ENCODE data around the gene CEACAM18.
"Not testable (repeated sequence)": the region's sequence is repeated elsewhere in the genome, so short reads cannot be mapped to it uniquely, and the experiment has no call there.

Gene CEACAM18

DNA sequence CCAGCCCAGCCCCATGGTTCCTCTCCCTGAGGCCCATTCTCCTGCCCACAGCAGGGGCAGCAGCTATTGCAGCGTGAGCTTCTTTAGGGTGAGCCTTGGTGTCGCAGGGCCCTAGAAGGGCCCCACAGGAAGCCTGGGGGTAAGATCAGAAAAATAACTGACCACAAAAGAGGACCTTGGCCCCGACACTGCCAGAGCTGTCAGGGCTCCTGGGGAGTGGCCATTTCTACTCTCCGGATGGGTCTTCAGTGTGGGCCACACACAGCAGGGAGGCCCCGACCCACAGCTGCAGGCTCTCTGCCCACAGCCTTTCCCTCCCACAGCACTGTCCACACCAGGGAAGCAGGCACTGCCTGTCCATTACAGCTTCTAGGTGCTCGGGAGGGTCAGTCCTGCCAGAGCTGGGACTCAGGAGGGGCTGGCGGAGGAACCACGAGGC, 16.6 kb upstream of the CEACAM18 start:
- no peak for DNase-seq (ENCODE audit: low read depth)

DNA sequence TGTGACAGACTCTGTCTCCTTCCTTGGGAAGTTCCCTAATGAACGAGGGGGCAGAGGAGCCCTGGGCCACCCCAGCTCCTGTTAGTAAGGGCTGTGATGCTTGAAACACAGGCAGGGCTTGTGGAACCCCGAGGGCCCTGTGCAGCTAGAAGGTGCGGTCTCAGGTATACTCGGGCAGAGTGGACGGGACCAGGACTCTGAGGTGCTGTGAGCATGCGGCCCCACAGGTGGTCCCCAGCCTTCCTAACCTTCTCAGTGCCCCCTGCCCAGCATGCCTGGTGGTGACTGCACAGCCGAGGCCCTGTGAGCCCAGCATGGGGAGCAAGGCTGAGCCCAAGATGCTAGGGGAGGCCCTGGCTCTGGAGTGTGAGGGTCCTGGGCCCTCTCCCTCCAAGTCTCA, 16.1 kb upstream of the CEACAM18 start:
- DNase-seq (ENCODE audit: low read depth), result no peak

DNA sequence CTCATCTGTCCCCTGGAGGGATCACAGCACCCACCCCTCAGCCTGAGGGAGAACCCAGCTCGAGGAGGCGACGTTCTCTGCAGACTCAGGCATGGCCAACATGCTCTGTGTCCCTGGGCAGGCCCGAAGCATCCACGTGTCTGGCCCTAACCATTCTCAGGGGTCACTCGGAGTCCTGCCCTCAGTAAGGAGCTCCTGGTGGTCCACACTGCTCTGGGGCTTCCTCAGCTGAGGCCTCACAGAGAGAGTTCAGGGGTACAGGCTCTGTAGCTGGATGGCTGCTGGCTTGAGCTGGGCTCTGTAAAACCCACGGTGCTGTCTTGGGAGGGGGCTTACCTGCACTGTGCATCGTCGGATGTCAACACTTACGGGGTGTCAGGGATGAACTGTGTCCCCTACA, 15.7 kb upstream of the CEACAM18 start:
- no peak for DNase-seq (ENCODE audit: low read depth)

DNA sequence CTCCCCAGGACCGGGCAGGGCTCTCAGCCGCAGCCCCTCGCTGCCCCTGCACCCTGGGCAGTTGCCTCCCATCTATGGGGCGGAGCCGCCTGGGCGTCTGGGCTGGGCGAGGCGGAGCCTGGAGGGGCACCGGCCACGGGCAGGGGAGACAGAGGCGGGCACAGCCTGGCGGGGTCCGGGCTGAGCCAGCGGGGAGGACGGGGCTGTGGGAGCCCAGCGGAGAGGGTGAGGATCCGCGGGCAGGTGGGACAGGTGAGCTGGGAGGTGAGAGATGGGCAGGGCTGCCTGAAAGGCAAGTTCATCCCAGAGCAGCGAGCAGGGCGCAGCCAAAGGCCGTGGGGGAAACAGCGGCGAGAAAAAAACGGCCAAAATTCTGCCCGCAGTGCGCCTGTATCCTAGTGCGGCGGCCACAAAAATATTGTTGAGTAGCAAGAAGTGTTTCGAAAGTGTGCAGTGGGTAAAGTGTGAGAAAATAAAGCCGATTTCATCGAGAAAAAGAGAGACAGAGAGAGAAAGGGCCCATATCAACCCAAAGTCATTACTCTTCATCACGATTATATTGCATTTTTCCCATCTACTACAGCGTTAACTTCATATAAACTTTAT, 14.3 kb upstream of the CEACAM18 start:
- not testable (repeated sequence) for DNase-seq (ENCODE audit: low read depth)

DNA sequence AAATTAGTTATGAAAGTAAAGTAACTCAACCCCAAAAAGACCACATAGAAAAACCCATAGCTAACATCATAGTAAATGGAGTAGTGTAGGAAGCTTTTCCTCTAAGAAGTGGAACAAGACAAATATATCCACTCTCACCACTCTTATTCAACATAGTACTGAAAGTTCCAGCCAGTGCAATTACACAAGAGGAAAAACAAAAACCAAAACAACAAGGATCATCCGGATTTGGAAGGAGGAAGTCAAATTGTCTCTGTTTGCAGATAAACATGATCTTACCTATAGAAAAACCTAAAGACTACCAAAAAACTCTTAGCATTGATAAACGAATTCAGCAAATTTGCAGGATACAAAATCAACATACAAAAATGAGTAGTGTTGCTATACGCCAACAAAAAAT, 11.6 kb upstream of the CEACAM18 start:
- DNase-seq (ENCODE audit: low read depth), result no peak

DNA sequence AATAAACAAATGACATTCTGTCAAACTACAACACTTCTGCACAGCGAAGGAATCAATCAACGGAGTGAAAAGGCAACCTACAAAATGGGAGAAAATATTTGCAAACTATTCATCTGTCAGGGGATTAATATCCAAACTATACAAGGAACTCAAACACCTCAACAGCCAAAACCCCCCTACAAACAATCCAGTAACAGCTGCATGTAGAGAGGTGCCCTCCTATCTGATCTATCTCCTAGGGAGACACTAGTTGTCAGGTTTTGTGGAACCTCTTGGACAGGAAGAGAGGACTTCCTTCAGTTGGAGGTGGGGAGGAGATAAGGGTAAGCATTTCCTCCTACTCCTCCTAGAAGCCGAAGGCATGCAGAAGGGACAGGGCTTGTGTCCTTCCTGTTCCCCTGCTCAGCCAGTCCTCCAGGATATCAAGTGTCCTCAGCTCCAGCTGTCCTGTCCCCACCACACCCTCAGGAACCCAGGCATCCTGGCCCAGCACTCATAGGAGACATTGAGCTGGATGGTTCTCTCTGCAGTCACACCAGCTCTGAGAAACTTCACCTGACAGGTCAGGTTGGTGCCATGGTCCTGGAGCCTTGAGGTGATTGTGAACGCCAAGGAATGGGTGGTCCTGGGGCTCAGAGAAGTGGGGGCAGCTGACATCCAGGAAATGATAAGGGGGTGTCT, 10.3 kb upstream of the CEACAM18 start:
- DNase-seq (ENCODE audit: low read depth), result no peak

DNA sequence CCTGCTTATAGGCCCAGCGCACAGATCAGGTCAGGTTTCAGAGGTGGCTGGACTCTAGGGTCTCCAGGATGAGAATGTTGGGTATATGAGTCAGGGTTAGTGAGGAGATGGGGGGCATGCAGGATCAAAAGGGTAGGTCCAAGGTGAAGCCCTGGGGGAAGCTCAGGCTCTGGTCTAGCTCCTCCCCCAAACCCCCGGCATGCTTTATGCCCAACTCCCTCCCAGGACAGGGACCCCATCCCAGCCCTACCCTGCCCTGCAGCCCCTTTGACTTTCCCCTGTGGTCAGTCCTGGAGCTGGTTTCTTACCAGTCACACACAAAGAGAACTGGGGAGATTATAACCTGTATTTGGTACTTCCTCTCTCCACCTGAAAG, 9.8 kb upstream of the CEACAM18 start:
- no peak for DNase-seq (ENCODE audit: low read depth)

DNA sequence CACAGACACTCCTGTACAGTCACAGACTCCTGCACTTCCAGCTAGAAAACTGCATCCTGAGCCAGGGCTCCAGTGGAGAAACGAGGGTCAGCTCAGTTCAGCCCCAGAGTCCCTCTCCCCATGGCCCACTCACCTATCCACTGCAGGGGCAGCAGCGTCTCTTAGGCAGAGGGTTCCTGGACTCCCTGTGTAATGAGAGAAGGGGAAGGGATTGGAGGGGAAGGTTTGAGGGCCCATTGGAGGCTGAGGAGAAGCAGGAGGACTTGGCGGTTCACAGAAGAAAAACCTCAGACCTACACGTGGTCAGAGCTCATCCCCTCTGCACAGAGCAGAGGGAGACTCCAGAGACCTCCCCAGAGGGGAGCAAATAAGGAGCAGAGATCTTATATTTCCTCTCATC, 9.2 kb upstream of the CEACAM18 start:
- DNase-seq (ENCODE audit: low read depth), result no peak

DNA sequence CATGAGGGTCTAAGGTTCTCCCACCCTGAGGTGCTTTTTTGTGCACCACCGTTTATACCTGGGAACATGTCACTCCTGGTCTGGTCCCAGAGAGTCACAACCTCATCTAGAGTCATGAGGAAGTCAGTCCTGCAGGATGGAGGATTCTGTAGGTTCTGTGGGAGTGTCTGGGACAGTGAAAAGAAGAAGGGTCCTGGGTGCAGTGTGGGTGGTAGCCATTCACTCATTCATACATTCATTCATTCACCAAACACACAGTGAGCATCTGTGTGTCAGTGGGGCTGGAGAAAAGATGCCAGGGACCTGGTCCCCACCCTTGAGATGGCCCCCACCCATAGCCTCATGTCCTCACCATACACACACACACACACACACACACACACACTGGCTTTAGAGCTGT, 8.7 kb upstream of the CEACAM18 start:
- no peak for DNase-seq (ENCODE audit: low read depth)

DNA sequence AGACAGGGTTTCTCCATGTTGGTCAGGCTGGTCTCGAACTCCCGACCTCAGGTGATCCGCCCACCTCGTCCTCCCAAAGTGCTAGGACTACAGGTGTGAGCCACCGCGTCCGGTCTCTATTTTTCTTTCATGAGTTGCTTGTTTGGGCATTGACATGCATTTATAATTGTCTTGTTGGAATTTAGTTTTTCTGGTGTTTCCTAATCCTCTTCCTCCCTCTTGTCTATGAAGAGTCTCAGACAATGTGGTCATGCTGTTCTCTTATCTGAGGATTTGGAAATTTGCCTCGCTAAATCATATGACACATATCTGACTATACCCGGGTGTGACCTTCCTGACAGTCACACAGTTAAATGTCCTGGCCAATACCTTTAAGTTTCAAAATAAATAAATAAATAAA, 7.4 kb upstream of the CEACAM18 start:
- no peak for DNase-seq (ENCODE audit: low read depth)

DNA sequence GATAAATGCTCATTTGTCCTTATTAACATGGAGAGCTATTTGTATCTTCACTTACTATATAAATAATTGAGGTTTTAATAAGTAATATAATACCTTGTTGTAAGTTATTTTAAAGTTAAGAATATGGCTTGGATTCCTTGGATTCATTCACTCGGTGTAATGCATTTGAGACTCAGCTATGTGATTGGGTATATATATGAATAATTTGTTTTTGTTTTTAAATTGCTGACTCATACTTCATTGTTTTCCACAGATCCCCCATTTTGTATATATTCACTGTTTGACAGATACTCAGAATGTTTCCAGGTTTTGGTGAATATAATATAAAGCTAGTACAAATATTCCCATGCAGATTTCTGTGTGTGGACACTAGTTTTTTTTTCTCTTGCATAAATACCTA, 6.8 kb upstream of the CEACAM18 start:
- no peak for DNase-seq (ENCODE audit: low read depth)

DNA sequence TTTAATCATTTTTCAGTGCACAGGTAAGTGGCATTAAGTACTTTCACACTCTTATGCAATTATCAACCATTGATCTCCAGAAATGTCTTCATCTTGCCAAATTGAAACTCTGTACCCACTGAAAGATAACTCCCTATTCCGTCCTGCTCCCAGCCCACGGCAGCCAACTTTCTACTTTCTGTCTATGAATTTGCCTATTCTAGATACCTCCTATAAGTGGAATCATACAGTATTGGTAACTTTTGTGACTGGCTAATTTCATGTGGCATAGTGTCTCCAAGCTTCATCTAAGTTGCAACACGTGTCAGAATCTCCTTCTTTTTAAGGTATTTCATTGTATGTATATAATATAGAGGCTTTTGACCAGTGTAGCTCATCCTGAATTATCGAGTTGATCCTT, 5.7 kb upstream of the CEACAM18 start:
- DNase-seq (ENCODE audit: low read depth), result no peak

DNA sequence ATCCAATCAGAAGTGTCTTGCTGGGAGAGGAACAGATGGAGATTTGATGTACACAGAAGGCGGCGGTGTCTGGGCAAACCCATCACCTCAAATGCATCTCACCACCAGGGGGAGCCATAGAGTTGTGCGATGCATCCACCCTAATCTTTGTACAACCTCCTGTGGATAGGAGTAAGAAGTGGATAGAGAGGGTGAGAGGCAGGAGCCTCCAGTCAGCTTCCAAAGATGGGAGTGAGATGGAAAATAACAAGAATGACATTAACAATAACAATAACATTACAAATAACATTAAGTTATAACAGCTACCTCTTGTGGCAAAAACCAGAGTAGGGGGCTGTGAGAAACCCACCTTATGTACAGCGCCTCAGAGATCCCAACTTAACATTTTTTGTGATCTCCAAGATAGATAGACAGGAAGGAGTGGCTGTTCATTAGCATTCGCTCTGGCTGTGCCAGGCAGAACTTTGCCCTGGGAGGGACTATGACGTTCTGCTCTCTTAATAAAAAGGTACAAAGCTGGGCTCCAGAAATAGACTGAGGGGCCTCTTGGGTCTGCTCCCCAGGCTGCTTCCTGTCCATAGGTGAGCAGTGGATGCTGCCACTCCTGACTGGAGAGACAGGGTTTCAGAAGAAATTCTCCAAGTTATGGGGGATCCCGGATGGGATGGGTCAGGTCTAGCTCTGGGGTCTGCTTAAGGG, 5.2 kb upstream of the CEACAM18 start:
- DNase-seq (ENCODE audit: low read depth), result peak; percentile 57

DNA sequence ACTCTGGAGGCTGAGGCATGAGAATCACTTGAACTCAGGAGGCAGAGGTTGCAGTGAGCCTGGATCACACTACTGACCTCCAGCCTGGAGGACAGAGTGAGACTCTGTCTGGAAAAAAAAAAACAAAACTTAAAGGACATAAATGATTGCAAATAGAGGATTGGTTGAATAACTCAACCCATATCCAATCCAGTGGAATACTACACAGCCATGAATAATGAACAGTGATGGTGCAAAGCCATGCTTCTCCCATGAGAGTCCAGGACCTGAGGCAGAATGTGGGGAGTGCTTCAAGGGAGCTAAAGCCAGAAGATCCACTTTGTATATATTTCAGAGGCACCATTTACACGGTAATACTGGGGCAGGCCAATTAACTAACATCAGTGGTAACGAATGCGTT, 2.2 kb upstream of the CEACAM18 start:
- no peak for DNase-seq (ENCODE audit: low read depth)

DNA sequence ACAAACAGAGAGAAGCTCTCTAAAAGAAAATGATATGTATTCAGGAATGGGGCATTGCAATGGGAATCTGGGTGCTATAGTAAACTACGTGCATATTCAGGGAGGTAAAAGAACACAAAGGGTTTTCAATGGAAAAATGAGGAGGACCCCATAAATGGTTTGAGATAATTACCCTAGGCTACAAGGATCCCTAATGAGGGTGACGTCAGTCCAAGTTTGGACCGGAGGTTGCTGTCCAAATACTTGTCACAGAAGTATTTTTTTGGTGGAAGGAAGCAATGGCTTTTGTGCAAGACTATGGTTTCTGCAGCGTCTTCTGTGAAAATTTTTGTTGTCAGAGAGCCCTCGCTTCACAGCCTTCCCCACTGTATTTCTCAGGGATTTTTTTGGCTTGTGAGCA, 995 bp upstream of the CEACAM18 start:
- no peak for DNase-seq (ENCODE audit: low read depth)

DNA sequence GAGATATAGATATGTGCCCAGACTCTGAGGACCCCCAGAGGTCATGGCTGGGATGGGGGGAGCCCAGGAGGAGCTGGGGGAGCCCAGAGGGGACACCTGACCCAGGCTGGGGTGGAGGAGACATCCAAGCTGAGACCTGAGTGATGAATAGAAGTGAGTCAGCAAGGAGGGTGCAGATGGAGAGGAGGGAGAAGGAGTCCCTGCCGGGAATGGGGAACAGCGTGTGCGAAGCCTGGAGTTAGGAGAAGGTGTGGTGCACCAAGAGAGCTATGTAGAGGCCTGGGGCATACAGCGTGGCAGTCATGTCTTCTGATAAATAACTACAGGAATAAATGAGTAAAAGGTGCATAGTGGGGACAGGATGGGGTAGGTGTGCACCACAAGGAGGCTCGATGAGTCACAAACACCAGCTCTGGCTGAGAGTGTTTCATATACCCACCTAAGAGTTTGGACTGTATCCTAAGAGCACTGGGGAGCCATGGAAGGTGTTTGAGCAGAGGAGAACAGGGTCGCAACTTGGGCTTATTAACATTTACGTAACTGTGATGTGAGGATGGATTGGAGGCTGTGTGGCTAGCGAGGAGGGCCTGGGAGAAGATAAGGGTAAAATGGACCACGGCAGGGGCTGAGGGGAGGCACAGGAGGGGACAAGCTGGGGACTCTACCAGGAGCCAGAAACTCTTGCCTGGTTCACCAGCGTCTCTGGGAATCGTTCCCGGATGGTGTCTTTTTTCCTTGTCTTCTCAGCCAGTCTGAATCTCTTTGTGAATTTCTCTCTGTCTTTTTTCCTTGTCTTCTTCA, 1.4 kb downstream of the CEACAM18 start:
- no peak for DNase-seq (ENCODE audit: low read depth)

DNA sequence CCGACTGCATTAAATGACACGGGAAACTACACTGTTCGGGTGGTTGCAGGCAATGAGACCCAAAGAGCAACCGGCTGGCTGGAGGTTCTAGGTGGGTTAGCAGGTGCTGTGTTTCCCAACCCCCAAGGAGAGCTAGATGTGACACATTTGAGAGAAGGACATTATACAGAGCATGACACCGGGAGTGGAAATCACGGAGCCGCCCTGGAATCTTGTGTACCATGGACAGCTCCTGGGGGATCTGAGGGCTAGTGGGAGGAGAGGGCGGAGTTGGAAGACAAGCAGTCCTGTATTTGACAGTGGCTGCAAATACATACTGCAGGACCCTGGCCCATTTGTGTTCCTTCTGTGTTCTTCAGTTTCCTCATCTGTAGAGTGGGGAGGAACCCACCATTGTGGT, 2.3 kb downstream of the CEACAM18 start:
- DNase-seq (ENCODE audit: low read depth), result no peak

DNA sequence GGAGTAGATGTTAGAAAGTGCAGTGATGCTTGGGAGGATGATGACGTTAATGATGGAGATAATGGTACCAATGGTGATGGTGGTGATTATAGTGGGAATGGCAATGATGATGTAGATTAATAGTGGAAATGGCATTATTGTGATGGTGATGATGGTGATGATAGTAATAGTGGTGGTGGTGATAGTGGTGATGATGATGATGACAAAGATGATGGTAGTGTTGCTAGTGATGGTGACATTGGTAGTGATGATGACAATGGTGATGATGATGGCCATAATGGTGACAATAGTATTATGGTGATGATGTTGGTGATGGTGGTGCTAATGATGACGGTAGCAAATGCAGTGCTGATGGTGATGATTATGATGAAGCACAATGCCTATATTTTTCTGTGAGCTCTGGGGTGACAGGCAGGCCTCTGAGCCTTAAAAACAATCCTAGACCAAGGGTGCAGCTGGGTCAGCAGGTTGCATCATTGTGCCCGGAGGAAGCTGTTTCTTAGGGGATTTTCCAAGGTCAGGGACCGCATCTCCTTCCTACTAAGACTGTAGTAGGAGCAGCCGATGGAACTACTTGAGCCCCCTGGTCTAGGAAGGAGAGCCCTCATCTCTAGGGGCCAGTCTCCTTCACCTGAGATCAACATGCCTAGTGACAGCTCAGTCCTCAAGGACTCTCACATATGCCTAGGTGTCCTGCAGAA, 7.8 kb downstream of the CEACAM18 start:
- no peak for DNase-seq (ENCODE audit: low read depth)

DNA sequence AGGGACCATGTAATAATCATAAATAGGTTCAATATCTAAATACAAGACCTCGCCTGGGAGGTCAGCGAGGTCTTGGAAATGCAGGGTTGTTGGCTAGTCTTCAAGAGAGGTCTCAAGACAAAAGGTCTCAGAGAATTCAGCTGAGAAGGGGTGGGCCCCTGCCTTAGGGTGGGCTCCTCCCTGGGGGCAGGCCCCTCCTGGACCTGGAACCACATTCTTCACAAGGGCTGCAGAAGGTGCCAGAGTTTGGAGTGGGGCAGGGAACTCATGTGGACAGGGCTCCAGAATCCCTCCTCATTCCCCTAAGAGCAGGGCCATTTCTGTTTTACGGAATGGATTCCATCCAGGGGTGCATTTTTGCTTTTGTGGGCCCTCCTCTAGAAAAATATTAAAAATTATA, 10.2 kb downstream of the CEACAM18 start:
- no peak for DNase-seq (ENCODE audit: low read depth)

DNA sequence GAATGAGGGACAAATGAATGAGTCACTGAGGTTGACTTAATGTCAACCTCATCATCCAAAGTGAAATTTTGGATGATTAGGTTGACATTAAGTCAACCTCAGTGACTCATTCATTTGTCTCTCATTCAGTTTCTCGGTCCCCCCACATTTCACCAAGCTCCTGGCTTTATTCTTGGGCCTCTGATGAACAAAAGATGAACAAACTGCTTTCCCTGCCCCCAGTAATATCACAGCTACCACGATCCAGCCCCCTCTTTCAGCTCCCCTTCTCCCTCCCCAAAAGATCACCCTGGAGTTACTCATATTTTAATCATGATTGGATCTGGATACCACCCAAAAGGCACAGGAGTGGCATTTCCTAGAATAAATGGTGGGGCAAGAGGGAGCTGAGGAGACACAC, 10.8 kb downstream of the CEACAM18 start:
- no peak for DNase-seq (ENCODE audit: low read depth)

DNA sequence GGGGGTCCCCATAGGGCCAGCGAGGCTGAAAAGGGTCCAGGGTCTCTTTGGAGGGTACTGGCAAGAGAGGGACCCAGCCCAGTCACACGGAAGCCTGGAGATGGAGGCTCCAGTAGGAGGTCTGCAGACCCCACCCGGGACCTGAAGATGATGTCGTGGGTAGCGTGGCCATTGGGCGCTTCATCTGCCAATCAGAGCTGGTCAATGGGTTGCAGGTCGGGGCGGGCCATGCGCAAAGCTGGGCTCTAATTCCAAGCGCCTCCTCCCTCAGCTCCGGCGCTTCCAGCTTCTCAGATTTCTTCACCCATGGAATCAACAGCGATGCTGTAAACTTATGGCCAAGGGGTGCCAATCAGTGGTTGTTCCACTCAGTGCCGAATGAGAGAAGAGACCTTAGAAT, 12.3 kb downstream of the CEACAM18 start:
- no peak for DNase-seq (ENCODE audit: low read depth)

DNA sequence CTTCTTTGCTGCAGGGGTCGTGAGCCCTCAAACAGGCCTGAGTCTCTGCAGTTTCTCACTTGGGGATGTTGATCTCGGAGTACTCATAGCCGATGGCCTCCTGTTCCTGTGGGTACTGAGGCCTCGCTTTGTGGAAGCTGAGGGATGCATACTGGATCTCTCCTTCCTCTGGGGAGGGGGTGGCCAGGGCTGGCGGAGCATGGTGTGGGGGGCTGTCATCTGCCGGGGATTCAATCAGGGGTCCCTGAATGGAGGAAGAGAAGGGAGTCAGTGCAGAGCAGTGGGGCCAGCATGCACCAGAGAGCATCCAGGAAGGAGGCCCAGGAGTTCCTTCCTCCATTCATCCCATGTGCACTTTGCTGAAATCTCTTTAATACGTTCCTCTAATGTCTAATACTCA, 13.2 kb downstream of the CEACAM18 start:
- no peak for DNase-seq (ENCODE audit: low read depth)
